T-helper 2 cell treated with Interferon-gamma antibody and Interleukin-4, amounts not matched to agents 5 μg/mL and 100 μg/mL, for 36 hours (primary cell): ENCODE measurements around the gene PITPNM2.

ENCODE experiments used
- DNase-seq: peaks from one replicate; pipeline ENCODE4 v3.0.0; 2021; ENCODE audit warnings: low spot score
- H3K27ac Mint-ChIP-seq: one replicate; pipeline ENCODE4 v1.8.0; 2021; ENCODE audit warnings: mild to moderate bottlenecking, mixed read lengths
- H3K27me3 Mint-ChIP-seq: one replicate; pipeline ENCODE4 v1.8.0; 2021; ENCODE audit warnings: low read depth, mixed read lengths
- H3K36me3 Mint-ChIP-seq: one replicate; pipeline ENCODE4 v1.8.0; 2021; ENCODE audit warnings: low read depth, mixed read lengths
- H3K4me1 Mint-ChIP-seq: one replicate; pipeline ENCODE4 v1.8.0; 2021; ENCODE audit warnings: low read depth, mixed read lengths
- H3K4me3 Mint-ChIP-seq: one replicate; pipeline ENCODE4 v1.8.0; 2022; ENCODE audit warnings: mild to moderate bottlenecking, moderate library complexity, mixed read lengths
- H3K9me3 Mint-ChIP-seq: one replicate; pipeline ENCODE4 v1.8.0; 2021; ENCODE audit warnings: mixed read lengths

The PITPNM2 gene

DNA sequence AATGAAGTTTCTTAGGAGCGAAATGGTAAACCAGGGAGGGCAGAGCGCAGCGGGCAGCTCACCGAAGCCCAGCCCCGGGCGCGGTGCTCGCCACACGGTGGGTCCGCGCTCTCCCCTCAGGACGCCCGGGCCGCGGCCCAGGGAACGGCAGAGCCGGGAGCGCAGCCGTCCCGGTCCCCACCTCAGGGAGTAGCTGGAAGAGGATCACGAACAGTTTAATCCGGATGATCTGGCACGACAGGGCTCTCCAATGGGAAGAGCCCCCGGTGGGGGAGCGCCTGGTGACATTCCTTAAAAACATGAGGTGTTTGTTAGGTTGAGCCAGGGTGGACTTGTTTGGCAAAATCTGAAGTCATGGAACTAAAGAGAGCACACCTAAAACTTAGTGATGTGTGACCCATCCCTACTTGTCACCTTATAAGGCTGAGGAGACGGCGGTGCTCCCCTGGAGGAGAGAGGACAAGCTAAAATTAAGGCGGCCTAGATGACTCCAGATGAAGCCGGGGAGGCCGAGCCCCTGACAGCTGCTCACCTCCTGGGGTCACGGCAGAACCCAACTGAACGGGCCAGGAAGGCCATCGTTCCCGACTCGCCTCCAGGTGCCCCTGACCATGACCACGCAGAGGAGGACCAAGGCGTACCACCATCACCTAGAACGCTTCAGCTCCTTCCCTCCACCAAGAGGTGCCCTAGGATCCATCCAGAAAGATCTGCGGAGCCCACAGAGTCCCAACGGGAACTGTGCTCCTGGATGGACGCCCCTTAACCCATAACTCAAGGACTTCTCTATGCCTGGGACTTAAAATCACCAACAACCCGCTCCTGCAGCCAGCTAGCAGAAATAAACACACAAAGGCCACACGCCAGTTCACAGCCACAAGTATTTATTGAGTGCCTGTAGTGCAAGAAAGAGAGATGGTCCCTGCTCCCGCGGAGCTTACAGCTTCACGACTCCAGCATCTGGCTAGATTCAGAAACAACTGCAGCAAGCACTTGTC lies 866 bp upstream of the PITPNM2 start:
- DNase-seq = no peak
- peak overlapping the region; percentile 84 for H3K4me3 Mint-ChIP-seq
- H3K27me3 Mint-ChIP-seq = peaks cover 22% of the 10 kb centered on the region
- H3K27ac Mint-ChIP-seq = peak overlapping the region; percentile 83
- no peaks in the 10 kb centered on the region for H3K9me3 Mint-ChIP-seq
- peaks cover 24% of the 10 kb centered on the region for H3K4me1 Mint-ChIP-seq
- H3K36me3 Mint-ChIP-seq = peaks cover 16% of the 10 kb centered on the region

DNA sequence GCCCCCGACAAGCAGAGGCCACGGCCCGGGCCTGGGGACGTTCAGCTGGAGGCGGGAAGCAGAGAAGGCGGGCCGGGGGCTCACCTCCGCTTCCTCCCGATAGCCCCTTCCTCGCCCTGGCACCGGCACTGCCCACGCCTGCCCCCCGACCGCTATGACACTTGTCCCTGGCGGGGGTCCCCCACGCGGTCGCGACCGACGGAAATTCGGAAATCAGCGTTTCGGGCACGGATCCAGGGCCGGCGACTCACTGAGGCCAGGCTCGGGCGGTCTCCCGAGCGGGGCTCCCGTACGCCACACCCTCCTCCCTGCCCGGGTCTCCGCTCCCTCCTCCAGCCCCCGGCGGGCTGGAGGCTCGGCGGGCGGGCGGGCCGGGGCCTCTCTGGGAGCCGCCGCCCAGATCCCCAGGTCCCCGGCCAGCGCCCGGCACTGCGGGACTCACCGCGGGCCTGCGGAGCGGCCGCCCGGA lies 581 bp downstream of the PITPNM2 start:
- H3K36me3 Mint-ChIP-seq = peaks cover 15% of the 10 kb centered on the region
- H3K27ac Mint-ChIP-seq = no peak overlapping the region
- H3K4me1 Mint-ChIP-seq = peaks cover 24% of the 10 kb centered on the region
- DNase-seq = peak; percentile 17
- peaks cover 22% of the 10 kb centered on the region for H3K27me3 Mint-ChIP-seq
- no peaks in the 10 kb centered on the region for H3K9me3 Mint-ChIP-seq
- peak overlapping the region; percentile 84 for H3K4me3 Mint-ChIP-seq

DNA sequence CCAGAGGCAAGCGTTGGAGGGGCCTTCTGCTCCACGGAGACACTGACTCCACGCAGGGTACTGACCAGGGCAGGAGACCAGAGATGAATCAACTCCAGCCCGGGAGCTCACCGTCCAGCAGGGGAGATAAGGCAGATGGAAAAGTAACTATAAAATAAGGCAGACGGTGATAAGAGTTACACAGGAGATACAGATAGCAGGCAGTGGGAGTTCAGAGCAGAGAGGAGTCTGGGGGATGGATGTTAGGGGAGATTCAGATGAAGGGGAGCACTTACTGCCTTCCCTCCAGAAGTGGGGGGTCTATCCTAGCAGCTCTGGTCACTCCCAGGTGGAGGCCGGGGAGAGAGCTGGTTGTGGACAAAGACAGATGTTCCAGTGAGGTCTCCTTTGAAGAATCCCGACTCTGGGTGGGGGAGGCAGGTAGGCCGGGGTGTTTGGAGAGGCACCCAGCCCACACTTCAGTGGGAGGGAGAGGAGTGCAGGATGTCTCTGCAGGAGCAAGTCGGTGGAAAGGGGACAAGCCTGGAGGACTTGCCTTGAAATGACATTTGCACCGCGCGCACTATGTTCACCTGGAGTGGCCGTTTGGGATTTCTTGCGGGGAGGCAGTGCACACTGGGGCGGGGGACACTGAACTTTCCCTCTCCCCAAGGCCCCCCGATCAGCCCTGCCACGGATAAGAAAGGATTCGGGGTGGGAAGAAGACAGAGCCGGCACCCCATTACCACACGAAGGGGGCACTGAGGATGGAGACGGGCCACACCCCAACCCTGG lies 1.2 kb downstream of the PITPNM2 start:
- peaks cover 15% of the 10 kb centered on the region for H3K36me3 Mint-ChIP-seq
- H3K4me3 Mint-ChIP-seq = peak overlapping the region; percentile 84
- peaks cover 24% of the 10 kb centered on the region for H3K4me1 Mint-ChIP-seq
- DNase-seq = no peak
- H3K27me3 Mint-ChIP-seq = peaks cover 22% of the 10 kb centered on the region
- peak overlapping the region; percentile 16 for H3K27ac Mint-ChIP-seq
- H3K9me3 Mint-ChIP-seq = no peaks in the 10 kb centered on the region

DNA sequence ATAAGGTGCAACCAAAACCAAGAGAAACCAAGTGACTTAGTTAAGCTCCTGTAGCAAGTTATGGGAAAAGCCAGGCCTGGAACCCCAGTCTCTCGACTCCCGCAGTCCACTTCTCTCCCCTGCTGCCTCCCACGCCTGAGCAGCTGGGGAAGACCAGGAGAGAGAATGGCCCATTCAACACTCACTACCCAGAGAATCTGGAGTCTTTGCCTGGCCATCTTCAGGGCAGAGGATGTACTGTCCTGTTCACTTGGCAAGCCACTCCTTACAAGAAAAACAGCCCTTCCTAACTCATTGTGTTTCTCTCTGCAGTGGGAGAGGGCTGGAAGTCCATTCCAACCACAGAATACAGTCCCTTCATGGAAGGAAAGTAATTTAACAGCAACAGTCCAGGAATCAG lies 1.8 kb downstream of the PITPNM2 start:
- DNase-seq = no peak
- peak overlapping the region; percentile 16 for H3K27ac Mint-ChIP-seq

DNA sequence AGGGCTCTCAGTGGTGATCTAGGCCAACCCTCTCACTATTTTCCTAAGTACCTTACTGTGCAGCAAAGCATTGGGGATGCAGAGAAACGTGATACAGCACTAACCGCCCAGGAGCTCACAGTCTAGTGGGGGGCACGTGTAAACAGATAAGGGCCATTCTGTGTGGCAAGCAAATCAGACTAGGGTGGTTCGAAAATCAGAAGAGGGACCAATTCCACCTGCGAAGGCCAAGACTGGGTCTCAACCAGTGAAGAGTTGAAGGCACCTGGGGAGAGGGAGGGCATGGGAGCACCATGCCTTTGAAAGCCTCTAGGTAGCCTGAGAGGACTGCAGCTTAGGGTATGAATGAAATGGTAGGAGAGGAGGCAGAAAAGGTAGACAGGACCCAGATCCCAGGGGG lies 2.2 kb downstream of the PITPNM2 start:
- Mint-ChIP-seq H3K9me3 (no peaks in the 10 kb centered on the region), H3K27ac (no peak overlapping the region), H3K36me3 (peaks cover 9% of the 10 kb centered on the region), H3K4me1 (peaks cover 24% of the 10 kb centered on the region), H3K4me3 (peak overlapping the region; percentile 3), H3K27me3 (peaks cover 22% of the 10 kb centered on the region)
- DNase-seq = no peak

More for the DNA sequence above, 1.8 kb downstream of the PITPNM2 start:
- peaks cover 24% of the 10 kb centered on the region for H3K4me1 Mint-ChIP-seq
- H3K4me3 Mint-ChIP-seq = peak overlapping the region; percentile 84
- H3K27me3 Mint-ChIP-seq = peaks cover 22% of the 10 kb centered on the region
- H3K9me3 Mint-ChIP-seq = no peaks in the 10 kb centered on the region
- peaks cover 9% of the 10 kb centered on the region for H3K36me3 Mint-ChIP-seq

DNA sequence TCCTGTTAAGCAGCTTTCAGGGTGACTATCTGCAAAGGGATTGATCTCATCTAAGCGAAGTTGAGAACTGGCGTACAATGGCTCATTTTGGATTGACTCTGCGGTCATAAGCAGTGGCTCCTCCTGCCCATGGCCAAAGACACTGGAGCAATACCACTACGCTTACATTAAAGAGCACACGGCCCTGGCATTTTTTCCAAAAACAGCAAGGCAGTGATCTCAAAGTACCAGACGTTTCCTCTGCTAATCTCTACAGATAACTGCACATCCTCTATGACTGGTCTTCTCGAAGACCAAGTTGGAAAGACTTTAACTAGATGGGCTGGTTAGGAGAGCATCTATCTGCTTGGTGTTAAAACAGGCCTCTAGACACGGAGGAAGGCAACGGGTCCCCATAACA lies 2.7 kb downstream of the PITPNM2 start:
- Mint-ChIP-seq H3K36me3 (peaks cover 9% of the 10 kb centered on the region), H3K4me3 (peak overlapping the region; percentile 3), H3K4me1 (peaks cover 24% of the 10 kb centered on the region), H3K27me3 (peaks cover 22% of the 10 kb centered on the region), H3K27ac (no peak overlapping the region), H3K9me3 (no peaks in the 10 kb centered on the region)
- no peak for DNase-seq

DNA sequence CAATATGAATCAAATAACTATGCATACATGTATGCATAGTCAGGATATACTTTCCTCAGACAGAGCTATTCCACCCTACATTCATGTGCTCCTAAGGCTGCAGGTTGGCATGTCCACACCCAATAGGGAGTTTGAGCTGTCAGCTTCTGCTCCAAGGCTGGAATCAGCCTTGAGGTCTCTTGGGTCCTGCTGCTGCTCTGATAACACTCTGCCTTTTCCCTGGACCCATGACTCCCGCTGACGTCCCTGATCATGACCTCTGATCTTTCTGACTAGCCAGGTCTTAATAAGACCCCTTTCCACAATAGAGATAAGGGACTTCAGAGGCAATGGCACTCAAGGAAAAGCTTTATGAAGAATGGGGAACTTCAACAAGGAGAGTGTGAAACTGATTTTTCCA lies 5.7 kb downstream of the PITPNM2 start:
- Mint-ChIP-seq H3K9me3 (no peaks in the 10 kb centered on the region), H3K27me3 (peaks cover 22% of the 10 kb centered on the region), H3K4me1 (peaks cover 14% of the 10 kb centered on the region), H3K36me3 (peaks cover 2% of the 10 kb centered on the region), H3K27ac (no peak overlapping the region), H3K4me3 (no peak overlapping the region)
- no peak for DNase-seq

DNA sequence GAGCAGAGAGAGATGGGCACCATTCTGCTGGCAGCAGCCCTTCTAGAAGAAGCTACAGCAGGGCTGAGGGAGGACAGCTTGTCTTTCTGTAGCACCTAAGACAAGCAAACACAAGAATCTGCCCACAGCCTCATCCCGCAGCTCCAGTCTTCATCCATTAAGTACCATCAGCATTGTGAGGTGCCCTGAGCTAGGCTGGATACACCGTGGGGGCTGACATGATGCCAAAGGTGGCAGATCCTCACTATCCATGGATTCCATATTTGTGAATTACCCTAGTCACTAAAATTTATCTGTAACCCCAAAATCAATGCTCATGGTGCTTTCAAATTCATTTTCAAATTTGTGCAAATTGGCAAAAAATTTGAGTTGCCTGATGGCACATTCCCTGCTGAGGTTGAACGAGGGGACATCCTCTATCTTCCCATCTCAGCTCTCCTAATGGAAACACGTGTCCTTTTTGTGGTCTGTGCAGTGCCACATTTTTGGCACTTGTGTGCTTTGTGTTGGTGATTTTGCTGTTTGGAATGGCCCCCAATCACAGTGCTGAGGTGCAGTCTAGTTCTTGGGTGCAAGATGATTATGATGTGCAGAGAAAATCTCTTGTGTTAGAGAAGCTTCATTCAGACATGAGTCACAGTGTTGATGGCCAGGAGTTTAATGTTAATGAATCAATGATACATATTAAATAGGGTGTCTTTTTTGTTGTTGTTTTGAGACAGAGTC lies 7.0 kb downstream of the PITPNM2 start:
- Mint-ChIP-seq H3K27me3 (peaks cover 11% of the 10 kb centered on the region), H3K4me3 (no peak overlapping the region), H3K4me1 (peaks cover 9% of the 10 kb centered on the region), H3K27ac (peak overlapping the region; percentile 19), H3K36me3 (no peaks in the 10 kb centered on the region), H3K9me3 (no peaks in the 10 kb centered on the region)
- DNase-seq = no peak

DNA sequence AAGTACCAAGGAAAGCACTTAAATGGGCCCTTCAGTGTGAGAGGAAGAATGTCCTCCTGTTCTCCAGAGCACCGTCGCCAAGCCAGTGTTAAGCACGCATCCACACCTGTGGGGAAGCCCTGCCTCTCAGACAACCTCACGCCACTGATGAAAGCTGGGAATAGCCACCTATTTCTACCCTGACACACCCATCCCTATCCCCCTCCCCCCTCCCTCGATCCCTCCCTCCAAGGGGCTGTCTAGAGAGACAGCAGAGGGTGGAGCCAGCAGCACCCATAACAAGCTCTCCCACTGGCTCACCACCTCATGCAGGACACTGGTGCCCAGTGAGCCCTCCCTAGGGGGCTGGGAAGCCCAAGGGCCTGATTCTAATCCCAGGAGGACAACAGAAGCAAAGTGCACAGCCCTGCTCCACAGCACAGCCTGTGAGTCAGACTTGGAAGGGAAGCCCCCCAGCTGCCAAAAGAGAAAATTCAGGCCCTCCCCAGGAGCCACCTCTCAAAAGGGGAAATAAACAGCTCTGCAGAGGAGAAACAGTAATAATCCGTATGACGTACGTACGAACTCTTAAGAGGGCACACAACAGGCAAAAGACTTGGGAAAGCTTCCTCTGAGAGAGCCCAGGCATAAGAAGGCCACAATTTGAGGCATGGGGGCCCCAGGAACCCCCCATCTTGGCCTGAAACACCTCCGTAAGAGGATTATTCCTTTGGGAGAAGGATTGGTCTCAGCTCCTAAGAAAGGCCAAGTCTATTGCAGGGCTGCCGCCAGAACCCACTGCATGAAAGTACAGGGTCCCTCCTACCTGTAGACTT lies 7.8 kb downstream of the PITPNM2 start:
- Mint-ChIP-seq H3K36me3 (no peaks in the 10 kb centered on the region), H3K4me3 (no peak overlapping the region), H3K27me3 (peaks cover 4% of the 10 kb centered on the region), H3K27ac (no peak overlapping the region), H3K4me1 (peaks cover 5% of the 10 kb centered on the region), H3K9me3 (no peaks in the 10 kb centered on the region)
- no peak for DNase-seq

DNA sequence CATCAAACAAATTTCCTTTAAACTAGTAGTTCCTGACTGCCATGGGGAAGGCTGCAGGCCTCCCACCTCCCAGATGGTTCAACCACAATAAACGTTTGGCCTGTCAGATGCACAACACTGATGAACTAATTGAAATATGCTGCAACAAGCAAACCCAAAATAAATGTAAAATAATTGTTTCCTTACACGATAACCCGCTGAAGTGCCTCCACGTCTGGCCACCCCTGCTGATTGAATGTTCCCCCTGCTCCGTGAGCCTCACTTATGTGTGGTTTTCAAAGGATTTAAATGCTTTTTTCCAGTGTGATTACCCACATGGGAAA lies 8.4 kb downstream of the PITPNM2 start:
- Mint-ChIP-seq H3K27ac (no peak overlapping the region), H3K4me1 (peaks cover 3% of the 10 kb centered on the region)

DNA sequence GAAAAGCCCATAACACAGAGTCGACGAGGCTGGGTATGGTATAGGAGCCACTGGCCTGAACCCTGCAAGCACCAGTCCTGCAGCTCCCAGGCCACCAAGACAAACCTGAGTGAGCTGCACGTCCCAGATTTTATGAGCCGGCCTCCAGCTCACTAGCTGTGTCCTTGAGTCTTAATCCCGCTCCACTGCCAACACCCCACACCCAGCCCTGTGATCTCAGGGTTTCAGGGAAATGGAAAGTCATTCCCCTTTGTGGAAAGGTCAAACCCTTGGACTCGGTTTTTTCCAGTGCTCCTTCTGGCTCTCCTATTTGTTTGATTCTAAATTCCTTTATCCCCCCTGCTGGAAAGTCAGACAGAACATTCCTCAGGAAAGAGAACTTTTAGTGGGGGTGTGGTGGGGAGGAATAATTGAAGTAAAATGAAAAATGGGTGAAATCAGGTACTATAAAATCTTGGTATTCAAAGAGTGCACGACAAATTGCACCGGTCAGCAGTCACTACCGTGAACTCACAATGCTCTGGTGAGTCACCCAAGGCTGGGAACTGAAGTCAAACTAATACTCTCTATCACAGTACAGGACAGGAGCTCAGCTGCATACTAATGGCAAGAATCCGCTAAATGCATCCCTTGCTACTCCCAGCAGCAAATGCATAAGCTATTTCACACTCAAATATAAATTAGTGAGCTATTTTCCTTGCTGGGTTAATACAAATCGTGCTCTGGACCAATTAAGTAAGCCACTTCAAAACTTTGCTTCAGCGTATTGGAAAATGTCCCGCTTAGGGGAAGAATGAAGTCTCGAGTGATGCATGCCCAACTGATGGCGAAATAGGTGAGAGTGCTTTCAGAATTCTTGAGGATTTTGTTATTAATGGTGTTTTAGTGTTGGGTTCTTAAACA lies 9.0 kb downstream of the PITPNM2 start:
- Mint-ChIP-seq H3K9me3 (no peaks in the 10 kb centered on the region), H3K4me3 (no peak overlapping the region), H3K4me1 (peaks cover 2% of the 10 kb centered on the region), H3K27ac (no peak overlapping the region), H3K36me3 (no peaks in the 10 kb centered on the region), H3K27me3 (no peaks in the 10 kb centered on the region)
- no peak for DNase-seq

More for the DNA sequence above, 8.4 kb downstream of the PITPNM2 start:
- H3K36me3 Mint-ChIP-seq = no peaks in the 10 kb centered on the region
- DNase-seq = no peak
- no peak overlapping the region for H3K4me3 Mint-ChIP-seq
- H3K27me3 Mint-ChIP-seq = peaks cover 1% of the 10 kb centered on the region
- H3K9me3 Mint-ChIP-seq = no peaks in the 10 kb centered on the region
